Measurements from ENCODE around the gene URGCP. TPM values are rescaled to one million over a fixed set of nuclear protein-coding genes. Genes with fewer than 3 reads are reported as not detected.

Gene URGCP
- total RNA-seq, 2 donors from 2014 or later, result 63.3 to 75.7 TPM

- DNase-seq (no peak), ATAC-seq (no peak)
- intact Hi-C loops (cut with DNase I, micrococcal nuclease), result no loop called here
Observed at GRCh38 chr7:43877968-43878864, 28.2 kb downstream of the URGCP start.

GRCh38 chr7:43876976-43877745 is 29.2 kb downstream of the URGCP start:
- DNase-seq (no peak), ATAC-seq (no peak)
- intact Hi-C loops (cut with DNase I, micrococcal nuclease), result no loop called here

GRCh38 chr7:43876241-43876640 is 30.2 kb downstream of the URGCP start:
- DNase-seq, result no peak
- no peak for ATAC-seq
- intact Hi-C loops (cut with DNase I, micrococcal nuclease), result no loop called here

- DNase-seq (peak; percentile 63 to 66), ATAC-seq (peak; percentile 63)
- intact Hi-C loops (cut with DNase I, micrococcal nuclease), result no loop called here
Observed at GRCh38 chr7:43873300-43873699, 33.1 kb downstream of the URGCP start.

GRCh38 chr7:43872406-43873110 is 33.8 kb downstream of the URGCP start:
- DNase-seq (peak; percentile 30 to 46), ATAC-seq (peak; percentile 43)
- intact Hi-C loops (cut with DNase I, micrococcal nuclease), result no loop called here

GRCh38 chr7:43871064-43871463 is 35.3 kb downstream of the URGCP start:
- DNase-seq, result no peak
- intact Hi-C loops (cut with DNase I, micrococcal nuclease), result no loop called here
- no peak for ATAC-seq

- ATAC-seq (no peak), DNase-seq (no peak)
- intact Hi-C loops (cut with DNase I, micrococcal nuclease), result no loop called here
Observed at GRCh38 chr7:43870316-43870715, 36.1 kb downstream of the URGCP start.

GRCh38 chr7:43869867-43870240 is 36.5 kb downstream of the URGCP start:
- peak in 1 of 2 donors; percentile 35 for DNase-seq
- no peak for ATAC-seq
- intact Hi-C loops (cut with DNase I, micrococcal nuclease), result no loop called here

- ATAC-seq (peak; percentile 91), DNase-seq (peak; percentile 95 to 98)
- intact Hi-C loops (cut with DNase I, micrococcal nuclease), result no loop called here
Observed at GRCh38 chr7:43869006-43869866, 37.2 kb downstream of the URGCP start, which contains the start of gene MRPS24. MRPS24 (minus strand) TSS chr7:43869517; CDS start chr7:43869495, 22 bp downstream.

- intact Hi-C loops (cut with DNase I, micrococcal nuclease), result no loop called here
- ATAC-seq (peak; percentile 9), DNase-seq (no peak)
Observed at GRCh38 chr7:43868681-43869005, 37.8 kb downstream of the URGCP start.

- intact Hi-C loops (cut with DNase I, micrococcal nuclease), result no loop called here
- DNase-seq (no peak), ATAC-seq (no peak)
Observed at GRCh38 chr7:43868181-43868580, 38.2 kb downstream of the URGCP start.

- DNase-seq (no peak), ATAC-seq (no peak)
- intact Hi-C loops (cut with DNase I, micrococcal nuclease), result no loop called here
Observed at GRCh38 chr7:43865277-43865676, 41.1 kb downstream of the URGCP start.

- intact Hi-C loops (cut with DNase I, micrococcal nuclease), result no loop called here
- DNase-seq (no peak), ATAC-seq (no peak)
Observed at GRCh38 chr7:43864126-43864525, 42.3 kb downstream of the URGCP start.

GRCh38 chr7:43856996-43857395 is 49.4 kb downstream of the URGCP start:
- no peak for DNase-seq
- intact Hi-C loops (cut with DNase I, micrococcal nuclease), result no loop called here
- ATAC-seq, result no peak

GRCh38 chr7:43856316-43856715 is 50.1 kb downstream of the URGCP start:
- ATAC-seq, result no peak
- intact Hi-C loops (cut with DNase I, micrococcal nuclease), result no loop called here
- no peak for DNase-seq

GRCh38 chr7:43855176-43855575 is 51.2 kb downstream of the URGCP start:
- DNase-seq (no peak), ATAC-seq (no peak)
- intact Hi-C loops (cut with DNase I, micrococcal nuclease), result no loop called here

GRCh38 chr7:43851805-43852204 is 54.6 kb downstream of the URGCP start:
- intact Hi-C loops (cut with DNase I, micrococcal nuclease), result no loop called here
- DNase-seq (no peak), ATAC-seq (no peak)

GRCh38 chr7:43850348-43851116 is 55.9 kb downstream of the URGCP start:
- DNase-seq, result no peak
- intact Hi-C loops (cut with DNase I, micrococcal nuclease), result no loop called here
- ATAC-seq, result no peak

All from left colon (tissue), 2 donors.